ENCODE results near the gene PTPRM. TPM values are rescaled to one million over a fixed set of nuclear protein-coding genes. Genes with fewer than 3 reads are reported as not detected.

PTPRM gene
- total and polyA plus RNA-seq, 7 donors, result 3.9 to 151 (median 62.8) TPM

- TF ChIP-seq EP300 (IDR thresholded peaks at IDR 0.05), result no peak
- TF ChIP-seq POLR2A (IDR thresholded peaks at IDR 0.05), result no peak
- no peak for TF ChIP-seq CTCF (IDR thresholded peaks at IDR 0.05)
- TF ChIP-seq POLR2AphosphoS5 (IDR thresholded peaks at IDR 0.05), result no peak
- Histone ChIP-seq H3K4me1 (peaks cover 0 to 32% (median 13%) of the 10 kb centered on the region in 4 donors), H3K27me3 (no peaks in the 10 kb centered on the region), H3K36me3 (no peaks in the 10 kb centered on the region), H3K27ac (no peak overlapping the region), H3K4me3 (no peak overlapping the region), H3K9me3 (no peaks in the 10 kb centered on the region)
- DNase-seq, result no peak
- 67 to 77% methylated on average over 1 of the region's 1 CpG for WGBS, 2 donors
- intact Hi-C loops (cut with DNase I), result no loop called here
Observed at GRCh38 chr18:7908681-7909299, 341.7 kb downstream of the PTPRM start.

- 65 to 80% methylated on average over 5 of the region's 5 CpGs for WGBS, 2 donors
- intact Hi-C loops (cut with DNase I), result no loop called here
- no peak overlapping the region for H3K27ac ChIP-seq
Observed at GRCh38 chr18:7914834-7915670, 347.9 kb downstream of the PTPRM start.

GRCh38 chr18:7918701-7919100 is 351.6 kb downstream of the PTPRM start:
- no peak for TF ChIP-seq EP300 (IDR thresholded peaks at IDR 0.05)
- no peak for TF ChIP-seq POLR2AphosphoS5 (IDR thresholded peaks at IDR 0.05)
- no peak for TF ChIP-seq POLR2A (IDR thresholded peaks at IDR 0.05)
- no peak for TF ChIP-seq CTCF (IDR thresholded peaks at IDR 0.05)
- Histone ChIP-seq H3K36me3 (no peaks in the 10 kb centered on the region), H3K4me1 (peaks cover 0 to 43% (median 26%) of the 10 kb centered on the region in 4 donors), H3K27ac (no peak overlapping the region), H3K9me3 (no peaks in the 10 kb centered on the region), H3K4me3 (no peak overlapping the region), H3K27me3 (no peaks in the 10 kb centered on the region)
- intact Hi-C loops (cut with DNase I), result no loop called here
- no peak for DNase-seq
- 84 to 86% methylated on average over 2 of the region's 2 CpGs for WGBS, 2 donors

More at GRCh38 chr18:7914834-7915670, 347.9 kb downstream of the PTPRM start:
- H3K9me3 ChIP-seq, result no peaks in the 10 kb centered on the region
- DNase-seq, result no peak
- no peaks in the 10 kb centered on the region for H3K27me3 ChIP-seq
- H3K4me3 ChIP-seq, result no peak overlapping the region
- no peaks in the 10 kb centered on the region for H3K36me3 ChIP-seq
- TF ChIP-seq EP300 (IDR thresholded peaks at IDR 0.05) (no peak), POLR2A (IDR thresholded peaks at IDR 0.05) (no peak), CTCF (IDR thresholded peaks at IDR 0.05) (no peak), POLR2AphosphoS5 (IDR thresholded peaks at IDR 0.05) (no peak)
- peaks cover 0 to 22% (median 10%) of the 10 kb centered on the region in 4 donors for H3K4me1 ChIP-seq

- Histone ChIP-seq H3K27me3 (no peaks in the 10 kb centered on the region), H3K4me3 (no peak overlapping the region), H3K9me3 (no peaks in the 10 kb centered on the region), H3K36me3 (no peaks in the 10 kb centered on the region), H3K4me1 (peaks cover 0 to 43% (median 26%) of the 10 kb centered on the region in 4 donors), H3K27ac (no peak overlapping the region)
- no peak for DNase-seq
- WGBS, 2 donors, result 25 to 82% methylated on average over 2 of the region's 2 CpGs
- intact Hi-C loops (cut with DNase I), result no loop called here
- TF ChIP-seq EP300 (IDR thresholded peaks at IDR 0.05), result no peak
Observed at GRCh38 chr18:7919565-7919964, 352.4 kb downstream of the PTPRM start.

GRCh38 chr18:7921938-7922587 is 354.9 kb downstream of the PTPRM start:
- whole genome bisulfite sequencing, 2 donors, result 81 to 85% methylated on average over 3 of the region's 3 CpGs
- DNase-seq, result no peak
- no peaks in the 10 kb centered on the region for H3K9me3 ChIP-seq
- TF ChIP-seq POLR2AphosphoS5 (IDR thresholded peaks at IDR 0.05) (peak in 2 of 4 donors; percentile 29 to 46), EP300 (IDR thresholded peaks at IDR 0.05) (peak in 1 of 4 donors; percentile 15), CTCF (IDR thresholded peaks at IDR 0.05) (no peak)
- H3K27me3 ChIP-seq, result no peaks in the 10 kb centered on the region
- peak overlapping the region in 3 of 4 donors; percentile 9 to 28 (median 27) for H3K27ac ChIP-seq
- no peak overlapping the region for H3K4me3 ChIP-seq
- H3K36me3 ChIP-seq, result no peaks in the 10 kb centered on the region
- intact Hi-C loops (cut with DNase I), result no loop called here
- H3K4me1 ChIP-seq, result peaks cover 0 to 47% (median 23%) of the 10 kb centered on the region in 4 donors

Measured in sigmoid colon (tissue), 7 donors.